ENCODE measurements around the gene CNIH2.

Gene CNIH2

DNA sequence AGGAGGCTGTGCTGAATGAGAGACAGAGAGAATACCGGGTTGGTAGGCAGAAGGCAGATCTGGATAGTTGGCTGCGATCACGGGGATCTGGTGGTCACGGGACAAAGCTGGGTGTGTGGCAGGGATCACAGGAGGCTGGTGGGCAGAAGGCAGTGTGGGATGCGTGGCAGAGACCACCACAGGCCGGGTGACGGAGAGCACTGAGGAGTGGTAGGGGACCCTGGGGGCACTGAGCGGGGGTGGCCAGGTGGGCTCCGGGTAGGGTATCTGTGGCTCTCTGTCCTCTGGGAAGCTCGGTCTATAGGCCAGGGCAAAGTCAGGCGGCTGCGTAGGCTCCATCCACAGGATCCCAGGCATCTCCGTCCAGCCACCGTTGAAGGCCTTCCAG lies 37.5 kb downstream of the CNIH2 start:
- Histone ChIP-seq H2AFZ (no peak overlapping the region), H3K27me3 (ENCODE audit: control insufficient read depth, insufficient read depth, low read length) (no peaks in the 10 kb centered on the region), H3K4me3 (ENCODE audit: low read depth, low read length) (no peak overlapping the region), H3K9ac (no peak overlapping the region), H3K4me2 (ENCODE audit: low read length) (no peak overlapping the region), H3K4me1 (peaks cover 2% of the 10 kb centered on the region), H3K79me2 (no peaks in the 10 kb centered on the region), H3K36me3 (ENCODE audit: control insufficient read depth, insufficient read depth, low read length) (no peaks in the 10 kb centered on the region), H3K9me3 (ENCODE audit: control insufficient read depth, low read length) (no peaks in the 10 kb centered on the region), H3K27ac (no peak overlapping the region)
- TF ChIP-seq, protein P1, sequence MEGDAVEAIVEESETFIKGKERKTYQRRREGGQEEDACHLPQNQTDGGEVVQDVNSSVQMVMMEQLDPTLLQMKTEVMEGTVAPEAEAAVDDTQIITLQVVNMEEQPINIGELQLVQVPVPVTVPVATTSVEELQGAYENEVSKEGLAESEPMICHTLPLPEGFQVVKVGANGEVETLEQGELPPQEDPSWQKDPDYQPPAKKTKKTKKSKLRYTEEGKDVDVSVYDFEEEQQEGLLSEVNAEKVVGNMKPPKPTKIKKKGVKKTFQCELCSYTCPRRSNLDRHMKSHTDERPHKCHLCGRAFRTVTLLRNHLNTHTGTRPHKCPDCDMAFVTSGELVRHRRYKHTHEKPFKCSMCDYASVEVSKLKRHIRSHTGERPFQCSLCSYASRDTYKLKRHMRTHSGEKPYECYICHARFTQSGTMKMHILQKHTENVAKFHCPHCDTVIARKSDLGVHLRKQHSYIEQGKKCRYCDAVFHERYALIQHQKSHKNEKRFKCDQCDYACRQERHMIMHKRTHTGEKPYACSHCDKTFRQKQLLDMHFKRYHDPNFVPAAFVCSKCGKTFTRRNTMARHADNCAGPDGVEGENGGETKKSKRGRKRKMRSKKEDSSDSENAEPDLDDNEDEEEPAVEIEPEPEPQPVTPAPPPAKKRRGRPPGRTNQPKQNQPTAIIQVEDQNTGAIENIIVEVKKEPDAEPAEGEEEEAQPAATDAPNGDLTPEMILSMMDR (IDR thresholded peaks at IDR 0.05) = no peak

DNA sequence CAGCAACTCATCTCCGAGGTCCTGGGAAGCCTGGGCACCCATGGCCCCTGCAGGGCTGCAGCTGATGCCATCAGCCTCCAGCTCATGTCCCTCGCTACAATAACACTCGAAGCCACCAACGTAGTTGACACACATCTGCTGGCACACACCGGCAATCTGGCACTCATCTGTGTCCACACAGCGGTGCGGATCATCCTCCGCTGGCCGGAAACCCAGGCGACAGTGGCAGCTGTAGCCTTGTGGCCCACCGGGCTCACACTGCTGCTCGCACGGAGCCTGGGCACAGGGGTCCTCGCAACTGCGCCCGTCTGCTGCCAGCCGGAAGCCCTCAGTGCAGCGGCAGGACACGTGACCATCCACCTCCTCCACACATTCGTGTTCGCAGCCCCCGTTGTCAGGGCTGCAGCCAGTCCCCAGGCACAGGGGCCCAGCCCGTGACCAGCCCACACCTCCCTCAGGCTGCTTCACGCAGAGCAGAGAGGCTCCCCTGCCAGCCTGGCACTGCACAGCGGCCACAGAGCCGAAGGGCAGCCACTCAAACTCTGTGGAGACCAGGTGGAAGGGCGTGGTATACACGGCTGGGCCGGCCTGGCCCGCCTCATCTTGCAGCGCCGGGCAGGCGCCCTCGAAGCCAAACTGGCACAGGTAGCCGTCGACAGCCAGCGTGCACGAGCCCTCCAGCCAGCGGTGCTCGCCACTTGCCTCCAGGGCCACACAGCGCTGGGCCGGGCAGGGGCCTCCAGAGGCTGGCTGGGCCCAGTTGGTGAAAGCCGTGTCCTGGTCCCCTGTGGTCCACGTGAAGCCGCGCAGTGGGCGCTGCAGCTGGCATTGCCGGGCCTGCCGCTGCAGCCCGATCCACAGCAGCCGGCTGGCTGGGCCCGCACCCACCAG lies 38.2 kb downstream of the CNIH2 start:
- no peaks in the 10 kb centered on the region for H3K27me3 ChIP-seq (ENCODE audit: control insufficient read depth, insufficient read depth, low read length)
- TF ChIP-seq, protein P1 (IDR thresholded peaks at IDR 0.05) = no peak
- no peaks in the 10 kb centered on the region for H3K79me2 ChIP-seq
- H3K4me3 ChIP-seq (ENCODE audit: low read depth, low read length) = no peak overlapping the region
- peaks cover 2% of the 10 kb centered on the region for H3K4me1 ChIP-seq
- H3K9ac ChIP-seq = no peak overlapping the region
- H3K27ac ChIP-seq = no peak overlapping the region
- H2AFZ ChIP-seq = no peak overlapping the region
- H3K9me3 ChIP-seq (ENCODE audit: control insufficient read depth, low read length) = no peaks in the 10 kb centered on the region
- H3K36me3 ChIP-seq (ENCODE audit: control insufficient read depth, insufficient read depth, low read length) = no peaks in the 10 kb centered on the region
- no peak overlapping the region for H3K4me2 ChIP-seq (ENCODE audit: low read length)

DNA sequence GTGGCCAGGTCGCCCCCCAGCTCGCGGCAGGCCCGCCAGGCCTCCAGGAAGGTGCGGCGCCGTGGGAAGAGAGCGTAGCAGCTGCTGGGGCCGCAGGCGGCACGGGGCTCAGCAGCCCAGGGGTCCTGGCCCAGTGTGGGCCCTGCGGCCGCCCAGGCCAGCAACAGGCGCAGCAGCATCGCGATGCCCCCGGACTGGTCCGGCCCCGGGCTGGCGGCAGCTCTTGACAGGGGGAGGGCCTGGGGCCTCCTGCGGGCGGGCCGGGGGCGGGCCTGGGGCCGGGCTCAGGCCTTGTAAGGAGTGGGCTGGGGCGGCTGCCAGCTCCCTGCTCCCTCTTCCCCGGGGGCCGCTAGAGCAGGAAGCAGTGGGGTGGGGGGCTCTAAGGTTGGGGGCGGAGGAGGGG lies 38.9 kb downstream of the CNIH2 start, which contains the start of gene CD248:
Gene CD248, minus strand, starts transcription at position 196 of the 403 bp plus-strand sequence. Its CDS starts 17 bp downstream, at position 179.
- Histone ChIP-seq H3K4me3 (ENCODE audit: low read depth, low read length) (no peak within 1 kb of the TSS), H3K27ac (peak within 1 kb of the TSS; percentile 32), H2AFZ (no peak within 1 kb of the TSS), H3K79me2 (no peaks in the 10 kb centered on the region), H3K36me3 (ENCODE audit: control insufficient read depth, insufficient read depth, low read length) (no peaks in the 10 kb centered on the region), H3K9me3 (ENCODE audit: control insufficient read depth, low read length) (no peaks in the 10 kb centered on the region), H3K4me2 (ENCODE audit: low read length) (no peak within 1 kb of the TSS), H3K9ac (no peak within 1 kb of the TSS), H3K27me3 (ENCODE audit: control insufficient read depth, insufficient read depth, low read length) (no peaks in the 10 kb centered on the region), H3K4me1 (peaks cover 2% of the 10 kb centered on the region)
- TF ChIP-seq, protein P1 (IDR thresholded peaks at IDR 0.05) = no peak

DNA sequence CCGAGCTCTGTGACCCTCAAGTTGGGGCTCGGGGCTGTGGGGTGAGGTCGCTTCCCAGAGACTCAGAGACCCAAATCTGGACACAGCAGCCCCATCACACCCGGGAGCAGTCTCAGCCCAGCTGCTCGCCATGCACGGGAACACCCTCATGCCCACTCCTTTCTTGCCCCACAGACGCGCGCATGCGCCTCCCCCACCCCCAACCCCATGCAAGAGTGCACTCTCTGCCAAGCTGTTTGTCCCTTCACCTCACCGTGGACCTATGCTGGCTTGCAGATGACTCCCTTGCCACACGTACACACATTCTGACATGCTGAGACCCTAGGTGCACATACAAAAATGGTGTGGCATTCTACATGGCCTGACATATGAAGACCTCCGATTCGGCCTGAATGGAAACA lies 39.3 kb downstream of the CNIH2 start:
- H3K4me2 ChIP-seq (ENCODE audit: low read length) = no peak overlapping the region
- peaks cover 2% of the 10 kb centered on the region for H3K4me1 ChIP-seq
- no peak overlapping the region for H3K9ac ChIP-seq
- H3K27me3 ChIP-seq (ENCODE audit: control insufficient read depth, insufficient read depth, low read length) = no peaks in the 10 kb centered on the region
- peak overlapping the region; percentile 32 for H3K27ac ChIP-seq
- no peak overlapping the region for H3K4me3 ChIP-seq (ENCODE audit: low read depth, low read length)
- no peaks in the 10 kb centered on the region for H3K9me3 ChIP-seq (ENCODE audit: control insufficient read depth, low read length)
- H3K79me2 ChIP-seq = no peaks in the 10 kb centered on the region
- no peaks in the 10 kb centered on the region for H3K36me3 ChIP-seq (ENCODE audit: control insufficient read depth, insufficient read depth, low read length)
- TF ChIP-seq, protein P1 (IDR thresholded peaks at IDR 0.05) = no peak
- no peak overlapping the region for H2AFZ ChIP-seq

All from parathyroid adenoma (tissue), 2 donors.